ENCODE measurements around the gene ZC3H7A.

ZC3H7A gene

GRCh38 chr16:11705311-11706025 is 91.6 kb downstream of the ZC3H7A start:
- no peak for DNase-seq (ENCODE audit: low spot score)

Measured in CD4-positive, alpha-beta T cell treated with Interleukin-6 at 100 ng/mL for 8 hours (primary cell).